ENCODE data around the gene AQP12A. TPM values are rescaled to one million over a fixed set of nuclear protein-coding genes. Genes with fewer than 3 reads are reported as not detected.
"Not testable (repeated sequence)": the region's sequence is repeated elsewhere in the genome, so short reads cannot be mapped to it uniquely, and the experiment has no call there.

Gene AQP12A
- polyA plus RNA-seq, 1 donor = 0.76 TPM

DNA sequence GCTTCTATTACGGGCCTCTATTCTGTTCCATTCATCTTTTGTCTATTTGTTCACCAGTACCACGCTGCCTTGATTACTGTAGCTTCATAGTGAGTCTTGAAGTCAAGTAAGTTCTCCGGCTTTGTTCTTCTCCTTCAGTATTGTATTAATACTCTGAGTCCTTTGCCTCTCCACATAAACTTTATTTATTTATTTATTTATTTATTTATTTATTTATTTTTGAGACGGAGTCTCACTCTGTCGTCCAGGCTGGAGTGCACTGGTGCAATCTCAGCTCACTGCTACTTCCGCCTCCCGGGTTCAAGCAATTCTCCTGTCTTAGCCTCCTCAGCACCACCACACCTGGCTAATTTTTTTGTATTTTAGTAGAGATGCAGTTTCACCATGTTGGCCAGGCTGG is 31.8 kb upstream of the AQP12A start:
- DNase-seq (ENCODE audit: low read depth) = not testable (repeated sequence)

DNA sequence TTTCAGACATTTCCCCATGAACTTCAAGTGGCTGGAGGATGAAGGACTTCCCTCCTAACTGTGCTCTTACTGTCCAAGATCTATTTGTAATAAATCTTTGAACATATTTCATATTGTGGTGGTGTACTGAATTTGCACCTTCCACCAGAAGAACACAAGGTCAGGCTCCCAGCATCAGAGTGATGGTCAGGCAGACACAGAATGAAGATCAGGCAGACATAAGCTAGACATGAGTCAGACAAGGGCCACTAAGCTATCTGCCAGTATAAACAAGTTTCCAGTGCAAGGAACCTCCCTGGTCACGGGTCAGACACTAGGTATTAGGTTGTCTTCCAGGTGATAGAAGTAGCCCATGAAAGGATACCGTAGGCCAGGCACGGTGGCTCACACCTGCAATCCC is 29.0 kb upstream of the AQP12A start:
- DNase-seq (ENCODE audit: low read depth) = no peak

DNA sequence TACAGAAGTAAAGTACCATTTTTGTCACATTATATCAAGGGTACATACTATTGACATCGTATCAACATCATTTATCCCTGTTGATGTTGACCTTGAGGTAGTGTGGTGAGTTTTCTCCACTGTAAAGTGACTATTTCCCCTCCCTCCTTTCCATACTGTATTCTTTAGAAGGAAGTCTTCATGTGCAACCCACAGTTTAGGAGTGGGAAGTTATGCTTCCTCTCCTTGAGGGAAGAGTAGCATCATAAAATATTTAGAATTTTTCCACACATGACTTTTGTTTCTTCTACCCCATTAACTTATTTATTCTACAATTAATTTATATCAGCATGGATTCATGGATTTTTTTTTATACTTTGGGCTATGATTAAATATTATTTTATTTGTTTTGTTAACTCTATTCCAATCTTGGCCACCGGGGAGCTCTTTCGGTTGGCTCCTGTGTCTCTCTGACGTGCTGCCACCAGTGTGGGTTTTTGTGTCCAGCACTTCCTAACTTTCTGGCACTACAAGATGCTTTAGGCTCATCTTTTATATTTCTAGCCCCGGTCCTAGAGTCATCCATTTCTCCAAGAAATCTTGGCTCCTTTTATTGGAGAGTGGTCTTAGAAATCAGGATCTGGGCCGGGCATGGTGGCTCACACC is 28.0 kb upstream of the AQP12A start:
- DNase-seq (ENCODE audit: low read depth) = no peak

DNA sequence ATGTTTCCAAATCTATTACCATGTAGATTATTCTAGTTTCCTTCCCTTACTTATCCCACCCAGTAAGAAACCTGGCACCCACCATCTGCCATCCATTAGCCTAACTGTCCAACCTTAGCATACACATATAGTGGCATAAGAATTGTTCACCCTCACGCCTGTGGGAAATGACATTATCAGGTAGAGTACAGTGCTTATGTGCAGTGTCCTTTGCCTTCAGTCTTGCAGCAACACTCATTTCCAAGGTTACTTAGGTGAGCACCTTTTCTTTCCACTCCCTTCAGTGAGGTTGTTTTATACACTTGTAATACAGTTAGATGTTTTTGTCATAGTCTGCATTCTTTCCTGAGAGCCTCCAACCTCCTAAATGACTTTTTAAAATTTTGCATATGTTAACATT is 27.0 kb upstream of the AQP12A start:
- no peak for DNase-seq (ENCODE audit: low read depth)

DNA sequence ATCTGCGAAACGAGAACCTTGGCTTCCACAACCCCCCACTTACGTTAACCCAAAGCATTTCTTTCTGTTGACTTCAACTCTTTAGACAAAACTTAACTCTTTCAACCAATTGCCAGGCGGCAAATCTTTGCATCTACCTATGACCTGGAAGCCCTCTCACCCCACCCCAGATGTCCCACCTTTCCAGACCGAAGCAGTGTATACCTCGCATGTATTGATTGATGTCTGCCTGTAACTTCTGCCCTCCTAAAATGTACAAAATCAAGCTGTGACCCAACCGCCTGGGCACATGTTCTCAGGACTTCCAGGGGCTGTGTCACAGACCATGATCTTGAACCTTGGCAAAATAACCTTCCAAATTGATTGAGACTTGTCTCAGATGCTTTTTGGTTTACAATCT is 21.3 kb upstream of the AQP12A start:
- no peak for DNase-seq (ENCODE audit: low read depth)

DNA sequence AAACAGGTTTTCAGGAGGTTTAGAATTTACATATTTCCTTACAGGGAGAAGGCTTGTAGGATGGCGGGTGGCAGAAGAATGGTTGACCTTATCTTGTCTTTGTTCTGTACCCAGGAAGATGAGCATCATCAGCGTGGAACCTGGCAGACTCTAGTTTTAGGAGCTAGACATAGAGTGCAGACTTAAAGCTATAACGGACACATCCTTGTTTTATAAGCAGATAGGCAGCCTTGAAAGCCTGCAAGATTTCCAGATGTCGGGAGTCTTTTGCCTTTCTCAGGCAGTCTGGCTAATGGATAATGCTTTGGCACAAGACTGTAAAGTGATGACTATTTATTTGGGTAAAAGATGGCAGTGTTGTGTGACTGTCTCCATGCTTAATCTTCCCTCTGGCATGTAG is 20.7 kb upstream of the AQP12A start:
- no peak for DNase-seq (ENCODE audit: low read depth)

DNA sequence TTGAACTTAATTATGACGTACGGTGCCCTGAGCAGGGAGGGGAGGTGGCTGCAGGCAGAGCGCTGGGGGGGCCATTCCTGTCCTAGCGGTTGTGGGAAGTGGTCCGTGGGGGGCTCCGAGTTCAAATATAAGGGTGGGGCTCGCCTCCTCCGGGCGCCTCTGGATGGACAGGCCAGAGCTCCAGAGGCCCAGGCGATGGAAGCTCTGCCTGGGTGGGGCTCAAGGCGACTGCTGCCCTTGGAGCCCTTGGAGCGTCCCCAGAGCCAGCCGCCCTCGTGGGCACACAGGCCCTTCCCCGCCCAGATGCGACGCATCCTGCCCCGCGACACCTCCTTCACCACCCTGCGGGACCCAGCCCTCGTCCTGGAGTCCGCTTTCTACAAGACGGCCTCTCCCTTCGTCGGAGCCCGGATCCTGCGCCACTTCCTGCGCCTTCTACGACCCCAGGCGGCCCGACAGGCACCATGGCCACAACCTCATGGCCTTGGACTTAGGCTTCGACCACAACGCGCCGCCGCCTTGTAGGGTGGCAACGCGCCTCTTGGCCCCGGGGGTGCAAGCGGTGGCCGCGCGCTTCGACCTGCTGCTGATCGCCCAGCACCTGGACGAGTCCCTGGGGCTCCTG is 19.5 kb upstream of the AQP12A start:
- no peak for DNase-seq (ENCODE audit: low read depth)

DNA sequence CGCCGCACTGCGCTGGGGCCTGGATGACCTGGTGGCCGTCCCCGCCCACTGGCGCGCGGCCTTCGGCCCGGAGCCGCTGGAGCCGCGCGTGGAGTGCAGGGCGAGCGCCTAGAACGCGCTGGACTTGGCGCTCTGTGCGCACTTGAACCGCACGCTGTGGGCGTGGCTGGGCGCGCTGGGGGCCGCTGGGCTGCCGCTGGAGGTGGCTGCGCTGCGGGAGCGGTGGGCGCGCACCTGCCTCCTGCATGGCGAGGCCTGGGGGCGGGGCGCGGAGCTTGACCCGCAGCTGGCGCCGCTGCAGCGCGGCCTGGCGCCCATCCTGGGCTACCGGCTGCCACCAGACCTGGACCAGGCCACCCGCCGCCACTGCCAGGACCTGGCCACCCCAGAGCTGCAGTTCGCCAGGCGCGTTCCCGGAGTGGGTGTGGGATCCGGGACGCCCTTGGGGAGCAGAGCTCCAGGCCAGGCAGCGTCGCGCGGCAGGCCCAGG is 18.9 kb upstream of the AQP12A start:
- no peak for DNase-seq (ENCODE audit: low read depth)

DNA sequence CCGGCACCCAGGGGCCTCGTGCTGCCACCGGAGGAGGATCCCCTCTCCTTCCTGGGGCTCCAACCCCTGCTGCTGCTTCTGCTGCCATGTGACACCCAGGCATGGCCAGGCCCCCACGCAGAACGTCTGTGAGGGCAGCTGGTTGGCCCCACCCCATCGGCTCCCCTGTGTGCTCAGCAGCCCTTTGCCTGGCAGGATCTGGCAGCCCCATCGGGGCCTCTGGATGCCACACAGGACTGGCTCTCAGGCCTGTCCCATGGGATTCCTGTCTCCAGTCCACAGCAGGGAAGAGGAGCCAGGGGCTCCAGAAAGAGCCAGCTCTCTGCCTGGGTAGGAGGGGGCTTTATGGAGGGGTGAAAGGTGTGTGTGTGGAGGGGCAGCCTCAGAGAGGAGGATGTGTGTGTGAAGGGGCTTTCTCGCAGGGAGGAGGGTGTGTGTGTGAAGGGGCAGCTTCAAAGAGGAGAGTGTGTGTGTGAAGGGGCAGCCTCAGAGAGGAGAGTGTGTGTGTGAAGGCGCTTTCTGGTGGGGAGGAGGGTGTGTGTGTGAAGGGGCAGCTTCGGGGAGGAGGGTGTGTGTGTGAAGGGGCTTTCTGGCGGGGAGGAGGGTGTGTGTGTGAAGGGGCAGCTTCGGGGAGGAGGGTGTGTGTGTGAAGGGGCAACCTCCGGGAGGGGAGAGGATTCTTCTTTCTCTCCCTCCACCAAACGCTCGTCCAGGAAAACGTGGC is 17.0 kb upstream of the AQP12A start:
- not testable (repeated sequence) for DNase-seq (ENCODE audit: low read depth)

DNA sequence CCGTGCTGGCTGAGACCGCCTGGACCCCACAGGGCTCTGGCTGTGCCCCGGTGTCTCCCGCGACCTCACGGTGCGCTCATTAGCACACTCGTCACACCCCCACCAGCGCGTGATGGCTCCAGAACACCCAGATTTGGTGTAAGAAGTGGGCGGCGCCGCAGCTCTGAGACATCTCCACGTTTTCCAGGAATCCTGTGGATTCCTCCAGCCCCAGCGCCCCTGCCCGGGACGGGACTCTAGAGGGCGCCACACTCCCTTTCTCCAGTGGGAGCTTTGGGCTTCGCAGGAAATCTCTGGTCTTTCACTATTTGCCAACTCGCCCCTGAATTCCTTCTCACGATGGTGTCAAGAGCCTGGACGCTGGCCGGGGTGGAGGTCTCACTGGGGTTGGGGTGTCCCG is 16.3 kb upstream of the AQP12A start:
- DNase-seq (ENCODE audit: low read depth) = not testable (repeated sequence)

DNA sequence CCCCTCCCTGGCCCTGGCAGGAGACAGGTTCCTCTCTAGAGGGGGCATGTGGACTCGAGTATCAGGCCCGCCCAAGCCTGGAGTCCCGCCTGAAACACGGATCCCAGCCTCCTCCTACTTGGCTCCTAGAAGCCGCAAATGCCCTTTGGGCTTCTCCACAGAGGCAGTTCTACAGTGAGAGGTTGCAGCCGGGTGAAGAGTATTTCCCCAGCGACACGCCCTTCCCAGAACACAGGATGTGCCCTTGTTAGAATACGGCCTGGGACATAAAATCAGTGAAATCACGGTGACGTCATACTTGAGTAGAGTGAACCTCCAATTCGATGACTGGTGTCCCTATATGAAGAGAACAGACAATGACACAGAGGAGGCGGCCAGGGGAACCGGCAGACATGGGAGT is 13.6 kb upstream of the AQP12A start:
- DNase-seq (ENCODE audit: low read depth) = not testable (repeated sequence)

DNA sequence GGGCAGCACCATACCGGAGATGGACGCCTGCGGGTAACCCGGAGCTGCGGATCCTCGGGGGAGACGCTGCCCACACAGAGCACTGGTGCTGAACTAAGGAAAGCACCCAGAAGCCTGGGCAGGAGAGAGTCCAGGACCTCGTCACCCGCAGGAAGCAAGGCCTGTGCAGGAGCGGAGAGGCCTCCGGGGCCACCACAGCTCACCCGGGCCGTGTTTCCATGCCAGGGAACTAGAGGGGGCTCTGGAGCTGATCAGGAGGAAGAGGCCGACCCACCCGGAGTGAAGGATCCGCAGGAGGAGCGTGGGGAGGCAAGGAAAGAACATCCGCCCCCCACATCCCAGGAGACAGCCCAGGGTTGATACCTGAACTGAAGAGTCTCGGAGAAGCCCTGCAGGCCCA is 12.8 kb upstream of the AQP12A start:
- not testable (repeated sequence) for DNase-seq (ENCODE audit: low read depth)

DNA sequence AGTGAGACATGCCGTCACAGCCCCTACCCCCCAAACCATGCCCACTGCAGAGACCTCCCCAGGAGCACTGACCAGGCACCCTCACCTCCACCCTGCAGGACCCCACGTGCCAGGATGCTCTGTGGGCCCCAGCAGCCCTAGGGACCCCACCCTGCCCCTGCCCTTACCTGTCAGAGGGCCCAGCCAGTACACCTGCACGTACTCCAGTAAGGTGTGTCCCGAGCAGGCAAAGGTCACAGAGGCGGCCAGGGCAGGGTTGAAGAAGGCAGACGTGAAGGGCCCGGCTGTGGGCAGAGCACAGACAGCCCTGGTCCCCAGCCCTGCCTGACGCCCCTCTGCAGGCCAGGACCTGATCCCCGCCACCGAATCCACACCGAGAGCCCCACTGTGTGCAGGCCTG is 11.5 kb upstream of the AQP12A start:
- not testable (repeated sequence) for DNase-seq (ENCODE audit: low read depth)

DNA sequence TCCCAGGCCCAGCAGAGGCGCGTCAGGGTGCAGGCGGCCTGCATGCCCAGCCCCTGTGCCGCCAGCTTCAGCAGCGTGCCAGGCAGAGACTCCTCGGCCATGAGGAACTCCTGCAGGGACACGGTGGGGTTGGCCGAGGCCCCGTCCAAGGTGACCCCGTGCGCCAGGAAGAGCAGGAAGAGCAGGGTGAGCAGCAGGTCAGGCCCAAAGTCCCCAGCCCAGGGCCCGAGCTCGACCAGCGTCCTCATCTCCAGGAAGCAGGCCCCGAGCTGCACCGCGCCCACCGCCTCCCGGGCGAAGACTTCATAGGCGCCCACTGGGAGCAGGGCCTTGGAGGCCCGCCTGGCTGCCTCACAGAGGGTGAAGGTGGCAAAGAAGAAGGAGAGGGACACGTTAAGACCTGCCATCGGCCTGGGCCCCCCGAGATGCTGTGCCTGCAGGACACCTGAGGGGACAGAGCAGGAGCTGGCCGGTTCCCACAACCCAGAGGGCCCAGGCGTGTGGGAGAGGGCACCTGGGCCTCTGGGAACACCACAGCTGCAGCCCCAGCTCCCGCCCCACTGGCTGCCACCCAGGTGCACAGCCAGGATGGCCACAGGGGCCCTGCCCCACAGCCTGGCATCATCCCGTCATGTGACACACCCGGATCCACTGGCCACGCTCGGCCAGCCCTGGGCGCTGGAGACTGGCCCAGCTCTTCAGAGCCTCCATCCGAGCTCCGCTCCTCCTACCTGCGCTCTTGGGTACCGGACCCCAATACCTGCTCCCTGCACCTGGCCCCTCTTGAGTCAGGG is 9.0 kb upstream of the AQP12A start, which contains the start of gene AQP12B:
AQP12B (minus strand) TSS at position 455 of the 794 bp plus-strand sequence; CDS start at position 407, 48 bp downstream.
- not testable (repeated sequence) for DNase-seq (ENCODE audit: low read depth)

DNA sequence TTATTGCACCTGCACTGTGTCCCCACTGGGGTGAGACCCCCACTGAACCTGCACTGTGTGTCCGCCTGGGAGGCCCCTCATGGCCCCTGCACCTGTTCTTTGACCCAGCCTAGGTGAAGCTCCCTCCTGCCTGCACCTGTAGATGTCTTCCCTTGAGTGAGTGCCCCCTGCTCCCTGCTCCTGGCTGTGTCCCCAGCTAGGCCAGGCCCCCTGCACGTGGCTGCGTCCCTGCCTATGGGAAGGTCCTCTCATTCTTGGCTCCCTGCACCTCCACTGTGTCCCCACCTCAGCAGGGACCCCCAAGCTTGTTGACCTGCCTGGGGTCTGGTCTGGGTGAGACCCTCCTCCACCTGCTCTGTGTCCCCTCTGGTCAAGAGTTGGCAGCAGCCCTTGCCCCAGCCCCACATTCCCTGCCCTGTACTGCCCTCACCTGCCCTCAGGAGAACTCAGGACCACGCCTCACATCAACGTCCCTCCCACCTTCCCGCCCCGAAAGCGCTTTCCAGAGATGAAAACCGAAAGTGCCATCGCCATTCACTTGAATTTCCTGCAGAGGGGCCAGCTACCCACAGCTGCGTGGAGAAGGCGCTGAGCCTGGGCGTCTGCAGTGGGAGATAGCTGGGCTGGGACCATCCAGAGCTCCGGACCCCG is 8.2 kb upstream of the AQP12A start:
- not testable (repeated sequence) for DNase-seq (ENCODE audit: low read depth)

DNA sequence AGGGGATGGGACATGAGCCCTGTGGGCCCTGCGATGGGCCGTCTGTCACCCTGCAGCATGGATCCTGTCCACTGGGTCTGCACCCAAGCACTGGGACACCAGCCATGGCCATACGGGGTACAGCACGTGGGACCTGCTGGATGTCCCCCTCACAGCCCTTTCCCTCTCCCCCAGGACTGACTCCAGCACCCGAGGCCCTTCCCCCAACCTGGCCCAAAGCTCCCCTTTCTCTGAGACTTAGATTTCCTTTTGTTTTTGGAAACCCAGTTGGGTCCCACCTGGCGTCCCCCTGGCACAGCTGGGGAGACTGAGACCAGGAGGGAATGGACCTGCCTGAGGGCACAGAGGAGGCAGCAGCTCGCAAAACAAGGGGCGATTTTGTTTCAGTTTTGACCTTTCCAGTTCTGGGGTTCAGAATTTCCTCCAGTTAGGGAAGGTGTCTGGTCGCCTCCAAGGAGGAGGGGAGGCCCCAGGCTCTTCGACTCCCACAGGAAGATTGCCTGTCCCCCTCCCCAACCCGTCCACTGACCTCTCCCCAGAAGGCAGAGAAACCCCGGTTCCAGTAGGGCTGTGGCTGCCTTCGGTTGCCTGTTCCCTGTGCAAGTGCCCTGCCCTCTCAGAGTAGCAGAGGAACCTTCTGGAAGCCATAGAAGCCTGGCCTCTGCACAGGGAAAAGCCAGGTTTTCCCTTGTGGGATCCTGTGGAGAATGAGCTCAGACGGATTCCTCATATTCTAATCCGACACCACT is 7.5 kb upstream of the AQP12A start:
- DNase-seq (ENCODE audit: low read depth) = not testable (repeated sequence)

DNA sequence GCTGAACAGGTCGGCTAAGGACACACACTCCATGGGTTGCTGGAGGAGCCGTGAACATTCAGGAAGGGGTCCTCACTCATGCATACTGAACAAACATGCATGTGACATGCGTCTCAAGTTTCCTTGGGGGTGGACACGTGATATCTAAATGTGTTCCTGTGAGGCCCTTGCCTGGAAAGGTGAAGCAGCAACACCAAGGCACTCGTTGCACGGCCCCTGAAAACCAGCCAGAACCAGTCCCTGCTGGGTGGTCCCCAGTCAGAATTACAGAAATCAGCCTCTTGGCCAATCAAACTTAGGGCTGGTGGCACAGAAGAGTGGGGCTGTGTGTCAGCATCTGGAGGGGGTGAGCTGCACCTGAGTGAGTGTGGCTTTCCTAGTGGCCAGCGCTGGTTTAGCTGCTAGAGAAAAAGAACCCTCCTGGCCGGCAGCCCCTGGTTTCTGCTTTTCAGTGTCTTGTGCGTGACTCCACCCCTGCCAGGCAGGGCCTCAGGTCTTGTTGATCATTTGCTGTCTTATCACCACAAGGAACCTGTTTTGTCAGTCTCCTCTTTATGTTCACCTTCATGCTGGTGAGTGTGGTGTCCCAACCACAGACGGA is 5.8 kb upstream of the AQP12A start:
- no peak for DNase-seq (ENCODE audit: low read depth)

DNA sequence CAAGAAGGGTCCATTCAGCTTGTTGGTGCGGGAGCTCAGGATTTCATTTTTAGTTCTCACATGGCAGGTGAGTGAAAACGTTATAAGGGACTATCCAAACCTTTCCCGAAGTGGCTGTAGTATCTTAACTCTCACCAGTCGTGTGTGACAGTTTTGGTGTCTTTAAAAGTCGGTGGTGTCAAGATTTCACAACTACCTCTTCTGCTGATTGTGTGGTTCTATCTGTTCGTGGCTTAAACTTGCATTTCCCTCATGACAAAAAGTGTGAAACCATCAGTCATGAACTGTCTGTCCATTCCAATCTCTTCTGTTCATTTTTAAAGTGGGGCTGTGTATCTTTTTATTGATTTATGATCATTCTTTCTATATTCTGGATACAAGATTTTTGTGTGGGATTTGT is 5.2 kb upstream of the AQP12A start:
- no peak for DNase-seq (ENCODE audit: low read depth)

DNA sequence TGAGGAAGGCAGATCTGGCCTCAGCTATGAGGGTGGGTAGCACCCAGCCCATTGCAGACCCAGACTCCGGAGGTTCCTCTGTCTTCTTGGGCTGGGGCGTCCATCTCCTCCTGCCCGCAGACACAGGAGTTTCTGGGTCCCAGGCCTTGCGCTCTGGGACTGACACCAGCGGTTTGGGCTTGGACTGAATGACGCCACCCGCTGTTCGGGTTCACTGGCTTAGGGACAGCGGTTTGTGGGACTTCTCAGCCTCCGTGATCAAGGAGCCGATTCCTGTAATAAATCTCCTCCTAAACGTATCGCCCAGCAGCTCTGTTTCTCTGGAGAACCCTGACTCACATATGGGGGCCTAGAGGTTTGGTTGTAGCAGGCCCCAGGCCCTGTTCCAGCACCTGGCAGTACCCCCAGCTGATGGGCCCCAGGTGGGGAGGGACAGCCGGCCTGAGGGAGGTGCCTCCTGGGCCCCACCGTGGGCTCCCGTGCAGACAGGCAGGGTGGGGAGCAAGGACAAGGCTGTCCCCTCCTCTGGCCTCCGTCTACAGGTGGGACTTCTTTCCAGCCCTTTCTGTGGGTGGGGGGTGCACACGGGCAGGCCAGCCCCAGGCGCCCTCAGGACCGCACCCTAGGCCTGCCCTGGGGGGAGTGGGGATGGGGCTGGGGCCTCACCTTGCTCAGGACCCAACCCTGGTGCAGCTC is 4.5 kb upstream of the AQP12A start:
- no peak for DNase-seq (ENCODE audit: low read depth)

Measured in forelimb muscle (tissue), 1 donor.